HG03439 (cell line): ENCODE results near the gene PSKH1.

Experiments used
- ATAC-seq: cut with Tn5 transposase; IDR thresholded peaks from one replicate; pipeline ENCODE4 v1.9.1; 2021; ENCODE audit warnings: mild to moderate bottlenecking, moderate library complexity; ENCODE audit not compliant: unreplicated experiment

The PSKH1 gene

DNA sequence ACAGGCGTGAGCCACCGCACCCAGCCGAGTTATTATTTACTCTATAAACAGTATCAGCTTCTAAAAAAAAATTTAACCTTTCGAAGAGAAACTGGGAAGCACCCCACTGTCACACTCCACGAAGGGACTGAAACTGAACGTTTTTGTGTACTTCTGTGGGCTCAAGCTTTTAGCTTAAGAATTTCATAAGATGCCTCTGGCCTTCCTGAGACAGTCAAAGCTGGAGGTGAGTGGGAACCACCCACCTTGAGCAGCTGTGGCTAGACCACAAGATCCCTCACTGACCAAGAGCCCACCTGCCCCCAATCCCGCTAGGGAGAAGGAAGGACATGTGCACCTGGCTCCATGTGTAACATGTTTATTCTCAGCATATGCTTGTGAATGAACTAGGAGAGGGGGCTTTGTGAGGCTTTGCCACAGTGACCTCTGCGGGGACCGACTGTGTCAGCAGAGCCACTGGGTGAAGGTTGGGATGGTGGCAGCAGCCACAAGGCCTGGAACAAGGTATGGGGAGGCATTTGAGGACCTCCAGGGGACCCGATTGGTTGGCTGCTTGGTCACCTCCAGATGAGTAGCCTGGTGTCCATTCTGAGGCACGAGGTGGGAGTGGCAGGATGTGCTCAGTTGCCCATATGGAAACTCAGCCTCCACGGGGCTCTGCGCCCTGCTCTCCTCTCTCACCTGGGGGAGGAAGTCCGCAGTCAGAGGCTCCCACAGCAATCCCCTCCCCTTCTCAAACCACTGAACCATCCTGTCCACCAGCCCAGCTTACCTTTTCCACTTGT is 82.5 kb downstream of the PSKH1 start:
- no peak for ATAC-seq

DNA sequence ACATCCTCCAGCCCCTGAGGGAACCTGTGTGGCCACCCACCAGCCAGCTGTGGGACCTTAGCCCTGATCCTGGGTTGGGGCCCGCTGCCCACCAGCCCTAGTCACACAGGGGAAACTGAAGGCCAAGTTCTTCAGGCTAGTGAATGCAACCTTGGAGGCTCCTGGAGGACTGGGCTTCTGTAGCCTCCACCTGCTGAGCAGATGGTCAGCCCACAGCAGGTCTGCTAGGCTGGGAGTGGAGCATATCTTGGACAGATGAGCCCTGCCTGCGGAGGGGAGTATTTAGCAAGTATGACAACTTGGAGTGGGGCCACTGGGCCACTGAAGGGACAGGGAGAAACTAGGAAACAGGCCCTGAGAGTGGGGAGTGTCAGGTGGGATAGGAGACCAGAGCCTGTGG is 83.2 kb downstream of the PSKH1 start:
- ATAC-seq: no peak

DNA sequence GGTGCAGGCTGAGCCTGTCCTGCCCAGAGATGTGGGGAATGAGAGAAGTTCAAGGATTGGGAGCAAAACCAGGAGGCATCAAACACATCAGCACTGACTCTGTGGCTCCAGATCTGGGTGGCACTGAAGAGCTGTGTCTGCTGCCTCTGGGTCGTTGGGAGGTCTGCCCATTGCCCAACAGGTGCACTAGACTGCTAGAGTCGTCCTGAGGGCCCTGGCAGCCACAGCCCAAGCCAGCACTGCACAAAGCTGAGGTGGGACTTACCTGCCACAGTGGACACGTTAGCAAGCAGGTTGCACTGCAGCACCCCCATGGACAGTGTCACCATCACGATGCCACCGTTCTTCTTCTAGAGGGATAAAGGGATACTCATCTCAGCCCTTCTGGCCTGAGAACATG is 84.0 kb downstream of the PSKH1 start:
- no peak for ATAC-seq

DNA sequence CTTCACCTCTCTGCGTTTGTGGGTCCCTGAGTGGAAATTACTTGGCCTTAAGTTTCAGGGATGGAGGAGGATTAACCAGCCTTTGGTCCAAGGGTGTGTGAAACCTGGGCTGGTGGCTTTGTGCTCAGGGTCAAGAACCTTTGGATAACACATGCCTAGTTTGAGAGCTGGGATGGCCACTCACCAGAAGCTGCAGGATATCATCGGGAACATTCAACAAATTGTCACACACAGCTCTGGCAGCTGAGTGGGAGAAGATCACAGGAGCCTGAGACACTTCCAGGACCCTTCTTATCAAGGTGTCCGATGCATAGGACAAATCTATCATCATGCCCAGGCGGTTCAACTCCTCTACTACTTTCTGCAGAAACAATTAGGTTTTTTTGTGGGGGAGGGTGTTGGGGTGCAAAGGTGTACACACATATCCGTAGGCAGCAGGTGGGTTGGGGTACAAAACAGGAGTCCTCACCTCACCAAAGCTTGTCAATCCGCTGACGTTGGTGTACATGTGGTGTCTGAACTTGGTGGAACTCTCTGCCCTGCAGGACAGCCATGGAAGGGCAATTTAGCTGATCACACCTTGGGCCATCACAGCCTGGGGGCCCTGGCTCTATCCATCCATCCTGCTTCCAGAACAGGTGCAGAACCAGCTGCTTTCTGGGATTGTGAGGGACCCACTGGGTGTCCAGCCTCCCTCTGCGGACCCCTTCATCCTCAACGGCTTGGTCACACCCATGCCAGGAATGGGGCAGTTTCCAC is 84.6 kb downstream of the PSKH1 start:
- ATAC-seq: no peak
